Measurements from ENCODE around the gene UACA. TPM values are rescaled to one million over a fixed set of nuclear protein-coding genes. Genes with fewer than 3 reads are reported as not detected.

UACA gene
- total and polyA plus RNA-seq, 2 experiments from 2014 or later, result 127 to 155 TPM

- no peak for TF ChIP-seq CTCF (IDR thresholded peaks at IDR 0.05; ENCODE audit: low read depth, low read length)
- Histone ChIP-seq H3K27me3 (no peaks in the 10 kb centered on the region), H3K9me3 (ENCODE audit: low read depth) (no peaks in the 10 kb centered on the region), H3K4me3 (no peak overlapping the region), H3K27ac (peak overlapping the region; percentile 27), H3K36me3 (no peaks in the 10 kb centered on the region), H3K4me1 (ENCODE audit: low read depth) (peaks cover 12% of the 10 kb centered on the region)
- DNase-seq (ENCODE audit: low read depth in 1 of 2, low spot score in 1 of 2), result no peak
These were observed 42.9 kb downstream of the UACA start for GRCh38 chr15:70720228-70721016.

- no peaks in the 10 kb centered on the region for H3K36me3 ChIP-seq
- no peak overlapping the region for H3K27ac ChIP-seq
- TF ChIP-seq CTCF (IDR thresholded peaks at IDR 0.05; ENCODE audit: low read depth, low read length), result no peak
These were observed 46.0 kb downstream of the UACA start for GRCh38 chr15:70717237-70717793.

GRCh38 chr15:70715840-70716485 lies 47.4 kb downstream of the UACA start:
- peak overlapping the region; percentile 35 for H3K27ac ChIP-seq

More at GRCh38 chr15:70717237-70717793, 46.0 kb downstream of the UACA start:
- no peaks in the 10 kb centered on the region for H3K9me3 ChIP-seq (ENCODE audit: low read depth)
- no peak overlapping the region for H3K4me3 ChIP-seq
- H3K27me3 ChIP-seq, result no peaks in the 10 kb centered on the region
- no peak for DNase-seq (ENCODE audit: low read depth in 1 of 2, low spot score in 1 of 2)
- H3K4me1 ChIP-seq (ENCODE audit: low read depth), result peaks cover 24% of the 10 kb centered on the region

GRCh38 chr15:70714565-70714964 lies 48.8 kb downstream of the UACA start:
- H3K9me3 ChIP-seq (ENCODE audit: low read depth), result no peaks in the 10 kb centered on the region
- peaks cover 24% of the 10 kb centered on the region for H3K4me1 ChIP-seq (ENCODE audit: low read depth)
- peak in 1 of 2 donors; percentile 42 for DNase-seq (ENCODE audit: low read depth in 1 of 2, low spot score in 1 of 2)
- H3K27ac ChIP-seq, result no peak overlapping the region
- H3K4me3 ChIP-seq, result no peak overlapping the region
- no peaks in the 10 kb centered on the region for H3K36me3 ChIP-seq
- TF ChIP-seq CTCF (IDR thresholded peaks at IDR 0.05; ENCODE audit: low read depth, low read length), result no peak
- H3K27me3 ChIP-seq, result no peaks in the 10 kb centered on the region

More at GRCh38 chr15:70715840-70716485, 47.4 kb downstream of the UACA start:
- Histone ChIP-seq H3K4me1 (ENCODE audit: low read depth) (peaks cover 24% of the 10 kb centered on the region), H3K27me3 (no peaks in the 10 kb centered on the region), H3K4me3 (no peak overlapping the region), H3K9me3 (ENCODE audit: low read depth) (no peaks in the 10 kb centered on the region), H3K36me3 (no peaks in the 10 kb centered on the region)
- TF ChIP-seq CTCF (IDR thresholded peaks at IDR 0.05; ENCODE audit: low read depth, low read length), result no peak
- no peak for DNase-seq (ENCODE audit: low read depth in 1 of 2, low spot score in 1 of 2)

GRCh38 chr15:70714015-70714414 lies 49.3 kb downstream of the UACA start:
- H3K27ac ChIP-seq, result no peak overlapping the region
- no peaks in the 10 kb centered on the region for H3K36me3 ChIP-seq
- H3K4me1 ChIP-seq (ENCODE audit: low read depth), result peaks cover 24% of the 10 kb centered on the region
- TF ChIP-seq CTCF (IDR thresholded peaks at IDR 0.05; ENCODE audit: low read depth, low read length), result no peak
- H3K9me3 ChIP-seq (ENCODE audit: low read depth), result no peaks in the 10 kb centered on the region
- no peak overlapping the region for H3K4me3 ChIP-seq
- peak in 1 of 2 donors; percentile 56 for DNase-seq (ENCODE audit: low read depth in 1 of 2, low spot score in 1 of 2)
- H3K27me3 ChIP-seq, result no peaks in the 10 kb centered on the region
